ENCODE data around the gene ADAMTS2.

The ADAMTS2 gene

DNA sequence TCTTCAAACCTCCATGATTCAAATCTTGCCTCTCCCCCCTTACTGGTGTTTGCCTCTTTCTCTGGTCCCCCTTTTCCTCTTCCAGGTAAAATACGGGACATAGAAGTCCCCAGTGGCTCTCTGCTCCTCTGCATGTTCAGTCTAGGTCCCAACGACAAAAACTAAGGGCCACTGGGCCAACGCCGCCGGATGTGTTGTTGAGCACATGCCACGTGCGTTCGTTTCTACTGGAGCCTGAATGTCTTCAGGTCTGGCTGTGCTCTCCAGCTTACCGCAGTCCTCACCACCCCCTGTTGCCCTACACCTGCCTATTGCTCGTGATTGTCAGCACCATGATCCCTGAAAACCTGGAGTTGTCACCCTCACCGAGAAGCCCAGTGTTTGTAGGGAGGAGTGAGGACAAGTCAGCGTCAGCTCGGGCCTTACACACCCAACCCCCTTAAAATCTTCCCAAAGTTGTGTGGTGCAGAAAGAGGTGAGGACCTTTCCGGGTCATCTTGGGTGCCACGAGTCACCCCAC is 2.8 kb upstream of the ADAMTS2 start:
- TF ChIP-seq, protein P1, sequence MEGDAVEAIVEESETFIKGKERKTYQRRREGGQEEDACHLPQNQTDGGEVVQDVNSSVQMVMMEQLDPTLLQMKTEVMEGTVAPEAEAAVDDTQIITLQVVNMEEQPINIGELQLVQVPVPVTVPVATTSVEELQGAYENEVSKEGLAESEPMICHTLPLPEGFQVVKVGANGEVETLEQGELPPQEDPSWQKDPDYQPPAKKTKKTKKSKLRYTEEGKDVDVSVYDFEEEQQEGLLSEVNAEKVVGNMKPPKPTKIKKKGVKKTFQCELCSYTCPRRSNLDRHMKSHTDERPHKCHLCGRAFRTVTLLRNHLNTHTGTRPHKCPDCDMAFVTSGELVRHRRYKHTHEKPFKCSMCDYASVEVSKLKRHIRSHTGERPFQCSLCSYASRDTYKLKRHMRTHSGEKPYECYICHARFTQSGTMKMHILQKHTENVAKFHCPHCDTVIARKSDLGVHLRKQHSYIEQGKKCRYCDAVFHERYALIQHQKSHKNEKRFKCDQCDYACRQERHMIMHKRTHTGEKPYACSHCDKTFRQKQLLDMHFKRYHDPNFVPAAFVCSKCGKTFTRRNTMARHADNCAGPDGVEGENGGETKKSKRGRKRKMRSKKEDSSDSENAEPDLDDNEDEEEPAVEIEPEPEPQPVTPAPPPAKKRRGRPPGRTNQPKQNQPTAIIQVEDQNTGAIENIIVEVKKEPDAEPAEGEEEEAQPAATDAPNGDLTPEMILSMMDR (IDR thresholded peaks at IDR 0.05; ENCODE audit: borderline replicate concordance, extremely low read depth, low read length, poor library complexity, severe bottlenecking) = no peak
- TF ChIP-seq EZH2 (IDR thresholded peaks at IDR 0.05; ENCODE audit: borderline replicate concordance, low read depth, low read length, severe bottlenecking) = no peak
- Histone ChIP-seq H3K4me2 (ENCODE audit: insufficient read depth, low read length) (no peak overlapping the region), H3K4me3 (ENCODE audit: low read depth in 1 of 2, low read length in 2 of 2) (no peak overlapping the region), H4K20me1 (ENCODE audit: insufficient read depth, low read length) (peaks cover 5% of the 10 kb centered on the region), H3K27me3 (ENCODE audit: insufficient read depth, low read length, poor library complexity) (peaks cover 29% of the 10 kb centered on the region), H3K9ac (ENCODE audit: low read depth, low read length) (no peak overlapping the region), H3K9me3 (ENCODE audit: insufficient read depth, low read length, severe bottlenecking) (no peaks in the 10 kb centered on the region), H3K27ac (ENCODE audit: low read length) (no peak overlapping the region), H3K36me3 (ENCODE audit: insufficient read depth, low read length) (no peaks in the 10 kb centered on the region), H3K4me1 (ENCODE audit: insufficient read depth, low read length) (peaks cover 4% of the 10 kb centered on the region; the same call in 1 of the 2 replicates), H3K79me2 (ENCODE audit: insufficient read depth, low read length) (no peaks in the 10 kb centered on the region), H2AFZ (ENCODE audit: low read depth, low read length) (no peak overlapping the region)
- ATAC-seq (ENCODE audit: insufficient read depth, low read depth) (no peak), DNase-seq (no peak)

DNA sequence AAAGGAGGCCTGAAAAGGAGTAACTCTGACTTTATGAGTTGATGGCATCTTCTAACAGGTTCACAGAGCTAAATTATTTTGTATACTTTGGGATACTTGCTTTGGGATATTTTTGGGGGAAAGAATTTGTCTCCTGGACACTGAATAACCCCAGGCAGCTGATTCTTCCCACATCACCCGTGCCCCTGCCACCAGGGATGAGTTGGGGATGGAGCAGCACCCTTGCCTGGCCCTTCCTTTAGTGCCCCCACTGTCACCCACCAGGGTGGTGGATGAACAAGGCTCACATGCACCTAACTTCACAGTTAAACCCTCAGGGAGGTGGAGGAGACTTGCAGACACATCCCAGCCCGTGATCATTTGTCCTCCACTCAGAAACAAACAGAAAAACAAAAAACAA is 2.3 kb upstream of the ADAMTS2 start:
- Histone ChIP-seq H4K20me1 (ENCODE audit: insufficient read depth, low read length) (peaks cover 5% of the 10 kb centered on the region), H3K4me2 (ENCODE audit: insufficient read depth, low read length) (no peak overlapping the region), H3K27me3 (ENCODE audit: insufficient read depth, low read length, poor library complexity) (peaks cover 29% of the 10 kb centered on the region), H3K9me3 (ENCODE audit: insufficient read depth, low read length, severe bottlenecking) (no peaks in the 10 kb centered on the region), H2AFZ (ENCODE audit: low read depth, low read length) (no peak overlapping the region), H3K9ac (ENCODE audit: low read depth, low read length) (no peak overlapping the region), H3K36me3 (ENCODE audit: insufficient read depth, low read length) (no peaks in the 10 kb centered on the region), H3K79me2 (ENCODE audit: insufficient read depth, low read length) (no peaks in the 10 kb centered on the region), H3K4me3 (ENCODE audit: low read depth in 1 of 2, low read length in 2 of 2) (no peak overlapping the region), H3K27ac (ENCODE audit: low read length) (no peak overlapping the region), H3K4me1 (ENCODE audit: insufficient read depth, low read length) (peaks cover 4% of the 10 kb centered on the region; the same call in 1 of the 2 replicates)
- ATAC-seq (ENCODE audit: insufficient read depth, low read depth) (no peak), DNase-seq (no peak)
- no peak for TF ChIP-seq EZH2 (IDR thresholded peaks at IDR 0.05; ENCODE audit: borderline replicate concordance, low read depth, low read length, severe bottlenecking)
- TF ChIP-seq, protein P1 (IDR thresholded peaks at IDR 0.05; ENCODE audit: borderline replicate concordance, extremely low read depth, low read length, poor library complexity, severe bottlenecking) = no peak

DNA sequence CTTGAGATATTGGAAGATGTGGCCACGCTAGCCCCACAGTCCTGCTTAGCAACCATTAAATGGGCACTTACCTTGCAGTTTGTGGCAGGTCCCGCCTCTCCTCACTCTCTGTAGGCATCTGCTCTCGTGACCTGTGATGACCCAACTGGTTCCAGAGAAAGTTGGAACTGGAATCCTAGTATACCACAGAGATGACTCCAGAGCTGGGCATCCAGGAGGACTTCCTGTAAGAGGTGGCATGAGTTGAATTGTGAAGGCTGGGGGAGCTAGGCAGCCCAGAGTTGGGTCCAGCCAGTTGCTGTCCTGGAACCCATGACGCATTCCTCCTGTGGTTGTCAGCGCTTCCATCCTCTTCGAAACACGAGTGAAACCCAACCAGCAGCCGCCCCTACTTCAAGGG is 1.6 kb upstream of the ADAMTS2 start:
- TF ChIP-seq, protein P1 (IDR thresholded peaks at IDR 0.05; ENCODE audit: borderline replicate concordance, extremely low read depth, low read length, poor library complexity, severe bottlenecking) = no peak
- TF ChIP-seq EZH2 (IDR thresholded peaks at IDR 0.05; ENCODE audit: borderline replicate concordance, low read depth, low read length, severe bottlenecking) = no peak
- Histone ChIP-seq H3K4me2 (ENCODE audit: insufficient read depth, low read length) (no peak overlapping the region), H3K9me3 (ENCODE audit: insufficient read depth, low read length, severe bottlenecking) (no peaks in the 10 kb centered on the region), H3K27me3 (ENCODE audit: insufficient read depth, low read length, poor library complexity) (peaks cover 29% of the 10 kb centered on the region), H3K4me3 (ENCODE audit: low read depth in 1 of 2, low read length in 2 of 2) (no peak overlapping the region), H3K9ac (ENCODE audit: low read depth, low read length) (no peak overlapping the region), H3K27ac (ENCODE audit: low read length) (no peak overlapping the region), H4K20me1 (ENCODE audit: insufficient read depth, low read length) (peaks cover 5% of the 10 kb centered on the region), H2AFZ (ENCODE audit: low read depth, low read length) (no peak overlapping the region), H3K79me2 (ENCODE audit: insufficient read depth, low read length) (no peaks in the 10 kb centered on the region), H3K36me3 (ENCODE audit: insufficient read depth, low read length) (no peaks in the 10 kb centered on the region), H3K4me1 (ENCODE audit: insufficient read depth, low read length) (peaks cover 4% of the 10 kb centered on the region; the same call in 1 of the 2 replicates)
- no peak for ATAC-seq (ENCODE audit: insufficient read depth, low read depth)
- DNase-seq = no peak

Data from DND-41 (cell line).